DND-41 (cell line): ENCODE data around the gene FOXRED2.
"Not testable (repeated sequence)": the region's sequence is repeated elsewhere in the genome, so short reads cannot be mapped to it uniquely, and the experiment has no call there.

ENCODE experiments used
- ATAC-seq: fragments of 200-7000 bp; cut with Tn5 transposase; 3 replicates; pipeline ENCODE4 v1.9.1; 2021; ENCODE audit warnings: low read depth; ENCODE audit not compliant: insufficient read depth
- DNase-seq: peaks from one replicate; pipeline ENCODE4 v3.0.0-alpha.2; 2020
- H2AFZ ChIP-seq: 2 replicates; pipeline ENCODE4 v1.6.0; 2012; ENCODE audit warnings: low read depth, low read length
- H3K27ac ChIP-seq: 2 replicates; pipeline ENCODE4 v1.5.1; 2012; ENCODE audit warnings: low read length, inconsistent platforms
- H3K27me3 ChIP-seq: fragments of 200-600 bp; sonication (generic); 2 replicates; pipeline ENCODE4 v1.6.0; 2012; ENCODE audit warnings: low read length, mild to moderate bottlenecking, inconsistent platforms; ENCODE audit not compliant: insufficient read depth, poor library complexity
- H3K36me3 ChIP-seq: 2 replicates; pipeline ENCODE4 v1.5.1; 2012; ENCODE audit warnings: low read length, inconsistent platforms; ENCODE audit not compliant: insufficient read depth
- H3K4me1 ChIP-seq: 2 replicates; pipeline ENCODE4 v1.5.1; 2012; ENCODE audit warnings: mild to moderate bottlenecking, low read length; ENCODE audit not compliant: insufficient read depth
- H3K4me2 ChIP-seq: 2 replicates; pipeline ENCODE4 v1.6.0; 2012; ENCODE audit warnings: mild to moderate bottlenecking, moderate library complexity, low read length, inconsistent platforms; ENCODE audit not compliant: insufficient read depth
- H3K4me3 ChIP-seq, 2 experiments: fragments of 200-600 bp in 1 of 2; shearing (Covaris generic) in 1 of 2; 2 replicates each; pipeline ENCODE4 v1.5.1; 2012 to 2016; ENCODE audit warnings: inconsistent platforms in 2 of 2, low read length in 2 of 2, mild to moderate bottlenecking in 2 of 2, low read depth in 1 of 2, moderate library complexity in 1 of 2
- H3K79me2 ChIP-seq: 2 replicates; pipeline ENCODE4 v1.6.0; 2012; ENCODE audit warnings: low read length, inconsistent platforms; ENCODE audit not compliant: insufficient read depth
- H3K9ac ChIP-seq: 2 replicates; pipeline ENCODE4 v1.6.0; 2012; ENCODE audit warnings: low read depth, mild to moderate bottlenecking, inconsistent platforms, low read length, moderate library complexity
- H3K9me3 ChIP-seq: 2 replicates; pipeline ENCODE4 v1.5.1; 2012; ENCODE audit warnings: low read length, moderate library complexity, mild to moderate bottlenecking, inconsistent platforms; ENCODE audit not compliant: insufficient read depth, severe bottlenecking
- H4K20me1 ChIP-seq: 2 replicates; pipeline ENCODE4 v1.6.0; 2012; ENCODE audit warnings: low read length; ENCODE audit not compliant: insufficient read depth
- EZH2 ChIP-seq: IDR thresholded peaks from 3 replicates; pipeline ENCODE4 v1.6.1; 2012; ENCODE audit warnings: borderline replicate concordance, low read depth, mild to moderate bottlenecking, moderate library complexity, low read length, inconsistent platforms; ENCODE audit not compliant: severe bottlenecking
- TF ChIP-seq, protein P1 (sequence below): IDR thresholded peaks from 2 replicates; pipeline ENCODE4 v1.5.1; 2012; ENCODE audit warnings: borderline replicate concordance, low read length, moderate library complexity, mild to moderate bottlenecking; ENCODE audit not compliant: poor library complexity, severe bottlenecking; ENCODE audit errors: extremely low read depth

Gene FOXRED2

DNA sequence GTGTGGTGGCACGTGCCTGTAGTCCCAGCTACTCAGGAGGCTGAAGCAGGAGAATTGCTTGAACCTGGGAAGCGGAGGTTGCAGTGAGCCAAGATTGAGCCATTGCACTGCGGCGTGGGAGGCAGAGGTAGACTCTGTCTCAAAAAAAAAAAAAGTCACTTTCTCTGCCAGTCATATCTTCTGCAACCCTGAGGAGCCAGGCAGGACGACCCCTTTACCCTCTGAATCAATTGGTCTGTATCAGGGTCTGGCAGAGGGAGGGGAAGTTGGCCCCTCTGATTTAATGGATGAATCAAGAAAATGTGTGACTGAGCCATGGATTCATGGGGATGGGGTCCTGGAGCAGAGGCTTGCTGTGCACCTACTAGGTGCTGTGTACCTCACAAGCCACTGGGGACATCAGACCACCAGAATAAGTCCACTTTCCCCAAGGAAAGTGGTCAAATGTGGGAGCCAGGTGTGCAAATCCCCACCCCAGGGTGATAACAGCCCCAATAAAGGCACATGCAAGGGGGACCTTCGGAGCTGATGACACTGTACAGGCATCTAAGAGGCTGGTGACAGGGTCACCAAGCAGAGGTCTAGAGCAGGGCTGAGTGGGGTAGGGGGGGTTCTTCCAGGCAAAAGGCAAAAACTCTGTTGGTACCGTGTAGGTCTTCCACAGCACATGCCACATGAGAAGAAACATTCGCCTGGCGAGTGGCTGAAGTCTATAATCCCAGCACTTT lies 54.4 kb downstream of the FOXRED2 start:
- Histone ChIP-seq H3K4me1 (peaks cover 23% of the 10 kb centered on the region), H3K4me2 (no peak overlapping the region), H3K4me3 (no peak overlapping the region), H4K20me1 (no peaks in the 10 kb centered on the region), H3K27me3 (no peaks in the 10 kb centered on the region), H2AFZ (no peak overlapping the region), H3K79me2 (no peaks in the 10 kb centered on the region), H3K9me3 (no peaks in the 10 kb centered on the region), H3K36me3 (no peaks in the 10 kb centered on the region), H3K9ac (no peak overlapping the region), H3K27ac (no peak overlapping the region)
- ATAC-seq (no peak), DNase-seq (no peak)
- TF ChIP-seq EZH2 = no peak
- TF ChIP-seq, protein P1, sequence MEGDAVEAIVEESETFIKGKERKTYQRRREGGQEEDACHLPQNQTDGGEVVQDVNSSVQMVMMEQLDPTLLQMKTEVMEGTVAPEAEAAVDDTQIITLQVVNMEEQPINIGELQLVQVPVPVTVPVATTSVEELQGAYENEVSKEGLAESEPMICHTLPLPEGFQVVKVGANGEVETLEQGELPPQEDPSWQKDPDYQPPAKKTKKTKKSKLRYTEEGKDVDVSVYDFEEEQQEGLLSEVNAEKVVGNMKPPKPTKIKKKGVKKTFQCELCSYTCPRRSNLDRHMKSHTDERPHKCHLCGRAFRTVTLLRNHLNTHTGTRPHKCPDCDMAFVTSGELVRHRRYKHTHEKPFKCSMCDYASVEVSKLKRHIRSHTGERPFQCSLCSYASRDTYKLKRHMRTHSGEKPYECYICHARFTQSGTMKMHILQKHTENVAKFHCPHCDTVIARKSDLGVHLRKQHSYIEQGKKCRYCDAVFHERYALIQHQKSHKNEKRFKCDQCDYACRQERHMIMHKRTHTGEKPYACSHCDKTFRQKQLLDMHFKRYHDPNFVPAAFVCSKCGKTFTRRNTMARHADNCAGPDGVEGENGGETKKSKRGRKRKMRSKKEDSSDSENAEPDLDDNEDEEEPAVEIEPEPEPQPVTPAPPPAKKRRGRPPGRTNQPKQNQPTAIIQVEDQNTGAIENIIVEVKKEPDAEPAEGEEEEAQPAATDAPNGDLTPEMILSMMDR = no peak

DNA sequence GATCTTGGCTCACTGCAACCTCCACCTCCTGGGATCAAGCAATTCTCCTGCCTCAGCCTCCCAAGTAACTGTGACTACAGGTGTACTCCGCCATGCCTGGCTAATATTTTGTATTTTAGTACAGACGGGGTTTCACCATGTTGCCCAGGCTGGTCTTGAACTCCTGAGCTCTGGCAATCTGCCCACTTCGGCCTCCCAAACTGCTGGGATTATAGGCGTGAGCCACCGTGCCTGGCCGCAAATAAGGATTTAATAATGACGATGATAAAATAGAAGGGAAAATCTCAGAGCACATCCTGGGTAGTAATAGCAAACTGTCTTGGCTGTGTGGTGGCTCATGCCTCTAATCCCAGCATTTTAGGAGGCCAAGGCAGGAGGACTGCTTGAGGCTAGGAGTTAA lies 55.9 kb downstream of the FOXRED2 start:
- H3K9me3 ChIP-seq, H3K79me2 ChIP-seq, H3K9ac ChIP-seq, ATAC-seq, DNase-seq, H2AFZ ChIP-seq, H3K36me3 ChIP-seq, H3K4me2 ChIP-seq, H4K20me1 ChIP-seq, H3K4me3 ChIP-seq, H3K27me3 ChIP-seq, H3K27ac ChIP-seq: not testable (repeated sequence)
- peaks cover 19% of the 10 kb centered on the region for H3K4me1 ChIP-seq

DNA sequence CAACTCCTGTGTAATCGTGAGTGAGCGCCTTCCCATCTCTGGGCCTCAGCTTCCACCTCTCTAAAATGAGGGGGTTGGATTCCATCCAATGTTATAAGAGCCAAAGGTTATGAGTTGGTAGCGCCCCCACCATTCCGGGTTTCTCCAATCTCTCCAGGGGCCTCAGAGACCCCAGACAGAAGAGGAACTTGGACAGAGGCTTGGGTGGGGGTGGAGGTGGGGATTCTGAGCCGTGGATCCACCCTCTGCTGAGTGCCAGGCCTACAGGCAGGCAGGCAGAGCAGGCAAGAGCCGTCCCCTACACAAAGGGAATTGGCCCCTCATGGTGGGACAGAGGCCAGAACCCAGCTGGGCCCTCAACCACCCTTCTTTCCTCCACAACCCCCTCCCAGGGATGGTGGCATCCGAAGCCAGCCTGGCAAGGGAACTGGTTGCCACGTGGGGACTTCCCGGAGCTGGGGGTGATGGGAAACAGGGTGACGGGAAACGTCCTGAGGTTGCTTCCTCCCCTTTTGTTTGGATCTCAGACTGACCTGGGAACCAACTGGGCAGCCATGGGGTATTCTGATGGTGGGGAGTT lies 57.2 kb downstream of the FOXRED2 start:
- no peak overlapping the region for H3K27ac ChIP-seq
- H3K27me3 ChIP-seq = no peaks in the 10 kb centered on the region
- DNase-seq = no peak
- H3K4me1 ChIP-seq = peaks cover 8% of the 10 kb centered on the region
- no peak for ATAC-seq
- no peaks in the 10 kb centered on the region for H3K79me2 ChIP-seq
- no peak overlapping the region for H3K9ac ChIP-seq
- H2AFZ ChIP-seq = no peak overlapping the region
- no peaks in the 10 kb centered on the region for H3K9me3 ChIP-seq
- H3K4me3 ChIP-seq = no peak overlapping the region
- no peak overlapping the region for H3K4me2 ChIP-seq
- no peak for TF ChIP-seq EZH2
- TF ChIP-seq, protein P1 = no peak
- H4K20me1 ChIP-seq = no peaks in the 10 kb centered on the region
- H3K36me3 ChIP-seq = no peaks in the 10 kb centered on the region

DNA sequence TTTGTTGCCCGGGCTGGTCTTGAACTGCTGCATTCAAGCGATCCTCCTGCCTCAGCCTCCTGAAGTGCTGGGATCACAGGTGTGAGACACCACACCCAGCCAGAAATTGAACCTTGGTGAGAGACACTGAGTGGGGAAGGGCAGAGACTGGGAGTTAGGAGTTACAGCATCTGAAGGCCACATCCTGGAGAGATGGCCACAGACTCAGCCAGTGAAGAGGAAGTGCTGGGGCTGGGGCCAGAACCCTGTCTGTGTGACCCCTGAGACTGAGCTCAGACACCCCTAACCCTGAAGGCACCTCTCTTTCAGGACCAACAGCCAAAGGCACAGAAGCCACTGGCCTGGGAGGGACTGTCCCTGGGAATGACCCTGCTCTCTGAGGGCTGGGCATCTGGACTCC lies 59.2 kb downstream of the FOXRED2 start:
- Histone ChIP-seq H2AFZ (no peak overlapping the region), H3K9ac (no peak overlapping the region), H3K4me2 (no peak overlapping the region), H3K27me3 (no peaks in the 10 kb centered on the region), H3K36me3 (no peaks in the 10 kb centered on the region), H3K27ac (no peak overlapping the region), H3K4me3 (no peak overlapping the region), H4K20me1 (no peaks in the 10 kb centered on the region), H3K9me3 (no peaks in the 10 kb centered on the region), H3K79me2 (no peaks in the 10 kb centered on the region), H3K4me1 (no peaks in the 10 kb centered on the region)
- TF ChIP-seq EZH2 = no peak
- TF ChIP-seq, protein P1 = no peak
- ATAC-seq (no peak), DNase-seq (no peak)
